Stimulated activated naive CD8-positive, alpha-beta T cell treated with anti-CD3 and anti-CD28 coated beads, Interleukin-15, Interleukin-2, amounts not matched to agents 100 U/mL and 50 U/mL, for 24 hours (primary cell): ENCODE measurements around the gene SBNO2.

Experiments used
- ATAC-seq: fragments of 150-1000 bp; cut with Tn5 transposase; one replicate; pipeline ENCODE4 v1.10.0; 2021
- DNase-seq: peaks from one replicate; pipeline ENCODE4 v3.0.0; 2021

SBNO2 gene

DNA sequence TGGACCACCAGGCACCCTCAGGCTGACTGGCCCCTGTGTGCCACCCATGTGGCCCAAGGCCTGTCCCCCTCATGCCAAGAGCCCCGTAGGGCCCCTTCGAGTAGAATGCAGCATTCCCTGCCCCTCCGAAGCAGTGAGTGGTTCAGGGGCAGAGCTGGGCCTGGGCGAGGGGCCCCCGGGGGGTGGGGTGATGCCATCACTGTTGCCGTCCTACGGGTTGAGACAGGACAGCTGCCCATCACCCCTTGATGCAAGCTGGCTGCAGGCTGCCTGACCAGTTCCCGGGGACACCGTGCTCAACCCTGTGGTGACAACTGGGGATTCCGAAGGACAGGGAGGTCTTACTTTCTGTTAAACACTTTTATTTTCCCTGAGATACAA, 4.7 kb downstream of the SBNO2 start:
- ATAC-seq (no peak), DNase-seq (no peak)

DNA sequence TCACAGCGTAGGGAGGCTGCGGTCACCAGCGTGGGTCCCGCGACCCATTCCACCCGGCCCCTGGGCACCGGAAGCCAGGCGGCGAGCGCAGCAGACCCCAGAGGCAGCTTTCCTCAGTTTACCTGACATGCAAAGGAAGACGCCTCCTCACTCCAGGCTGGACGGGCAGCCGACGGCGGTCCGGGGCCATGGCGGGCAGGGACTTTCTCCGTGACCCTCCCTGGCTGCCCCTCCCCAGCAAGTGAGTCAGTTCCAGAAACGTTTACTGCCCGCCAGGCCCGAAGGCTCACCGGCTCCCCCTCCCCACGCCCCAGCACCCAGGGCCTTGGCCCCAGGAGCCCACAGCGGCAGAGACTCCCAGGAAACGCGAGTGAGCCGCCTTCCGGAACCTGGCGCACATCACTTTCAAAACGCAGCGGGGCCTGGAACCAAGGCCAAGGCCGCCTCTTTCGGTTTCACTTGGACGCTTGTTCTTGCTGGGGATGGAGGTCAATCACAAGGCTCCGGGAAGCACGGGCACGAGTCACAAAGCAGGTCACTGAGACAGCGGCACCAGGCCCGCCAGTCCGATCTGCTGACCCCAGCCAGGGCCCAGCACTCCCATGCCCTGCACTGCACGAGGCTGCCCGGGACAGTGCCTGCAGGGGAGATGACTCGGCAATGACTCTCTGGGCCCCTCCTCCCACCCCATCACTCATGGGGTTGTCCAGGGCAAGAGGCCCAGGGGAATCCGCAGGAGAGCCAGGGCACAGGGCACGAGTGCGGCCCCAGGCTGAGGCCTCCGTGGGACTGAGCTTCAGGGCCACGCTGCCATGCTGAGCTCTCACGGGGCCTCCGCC, 5.3 kb downstream of the SBNO2 start:
- ATAC-seq (no peak), DNase-seq (no peak)

DNA sequence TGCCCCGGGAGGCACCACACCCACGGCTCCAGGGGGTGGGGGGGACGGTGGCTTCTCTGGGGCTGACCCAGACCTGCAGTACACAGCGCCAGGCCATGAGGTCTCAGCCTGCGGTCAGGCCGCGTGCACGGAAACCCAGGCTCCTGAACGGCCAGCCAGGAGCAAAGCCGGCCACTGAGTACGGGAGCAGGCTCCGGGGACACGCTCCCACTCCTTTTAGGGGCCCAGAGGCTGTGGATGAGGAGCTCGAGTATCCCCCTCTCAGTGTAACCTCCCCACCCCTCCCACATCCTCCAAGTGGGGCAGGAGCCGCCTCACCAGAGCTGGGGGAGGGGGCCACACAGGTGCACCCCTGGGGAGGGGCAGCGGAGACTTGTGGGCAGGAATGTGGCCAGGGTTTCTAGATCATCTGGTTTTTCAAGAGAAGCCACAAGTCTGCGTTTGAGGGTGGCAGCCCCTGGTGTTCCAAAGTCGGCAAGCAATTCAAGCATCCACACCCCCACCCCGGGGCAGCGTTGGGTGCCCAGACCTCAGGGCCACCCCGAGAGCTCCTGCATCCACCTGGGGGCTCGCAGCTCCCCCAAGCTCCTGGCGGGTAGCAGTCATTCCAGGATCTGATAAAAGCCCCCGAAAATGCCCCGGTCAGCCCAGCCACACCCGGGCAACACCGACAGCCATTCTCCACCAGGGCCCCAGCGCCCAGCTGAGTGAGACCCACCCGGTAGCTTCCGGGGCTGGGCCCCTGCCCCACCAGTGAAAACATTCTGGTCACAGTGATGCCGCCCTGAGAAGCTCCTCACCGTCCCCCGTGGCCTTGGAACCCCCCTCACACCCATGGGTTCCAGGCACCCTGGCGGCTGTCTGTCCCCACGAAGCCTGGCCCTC, 6.1 kb downstream of the SBNO2 start:
- DNase-seq (no peak), ATAC-seq (no peak)

GRCh38 chr19:1166872-1167573, 7.0 kb downstream of the SBNO2 start:
- no peak for DNase-seq
- no peak for ATAC-seq

DNA sequence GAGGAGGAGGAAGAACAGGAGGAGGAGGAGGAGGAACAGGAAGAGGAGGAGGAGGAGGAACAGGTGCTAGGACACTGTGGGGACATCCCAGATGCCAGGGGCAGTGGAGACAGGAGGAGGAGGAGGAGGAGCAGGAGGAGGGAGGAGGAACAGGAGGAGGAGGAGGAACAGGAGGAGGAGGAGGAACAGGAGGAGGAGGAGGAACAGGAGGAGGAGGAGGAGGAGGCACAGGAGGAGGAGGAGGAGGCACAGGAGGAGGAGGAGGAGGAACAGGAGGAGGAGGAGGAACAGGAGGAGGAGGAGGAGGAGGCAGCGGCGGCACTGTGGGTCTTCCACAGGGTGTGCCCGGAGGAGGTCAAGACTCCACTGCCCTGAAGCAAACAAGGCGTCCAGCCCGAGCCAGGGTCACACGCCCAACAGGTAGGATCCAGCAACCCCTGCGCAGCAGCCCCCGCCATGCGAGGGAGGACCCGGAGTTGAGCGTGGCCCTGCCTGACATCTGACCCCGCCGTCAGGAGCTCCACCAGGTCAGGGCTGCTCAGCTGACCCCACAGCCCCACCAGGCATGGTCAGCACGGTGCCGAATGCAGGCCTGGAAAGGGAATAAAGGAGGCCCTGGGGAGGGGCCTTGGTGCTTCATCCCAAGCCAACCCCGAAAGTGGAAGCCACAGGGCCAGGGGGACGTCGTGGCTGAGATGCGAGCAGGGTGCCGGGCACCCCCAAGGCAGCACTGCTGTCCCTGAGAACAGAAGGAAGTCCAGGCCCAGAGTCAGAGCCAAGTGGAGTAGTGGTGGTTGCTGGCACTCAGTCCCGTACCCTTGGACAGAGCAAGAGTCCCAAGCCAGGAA, 9.2 kb downstream of the SBNO2 start:
- DNase-seq (no peak), ATAC-seq (no peak)

GRCh38 chr19:1163934-1164683, 10.0 kb downstream of the SBNO2 start:
- ATAC-seq (no peak), DNase-seq (no peak)

- no peak for ATAC-seq
These were observed 10.7 kb downstream of the SBNO2 start for GRCh38 chr19:1163283-1163933.

GRCh38 chr19:1162404-1163282, 11.4 kb downstream of the SBNO2 start:
- ATAC-seq (no peak), DNase-seq (no peak)

More at GRCh38 chr19:1163283-1163933, 10.7 kb downstream of the SBNO2 start:
- DNase-seq: no peak

DNA sequence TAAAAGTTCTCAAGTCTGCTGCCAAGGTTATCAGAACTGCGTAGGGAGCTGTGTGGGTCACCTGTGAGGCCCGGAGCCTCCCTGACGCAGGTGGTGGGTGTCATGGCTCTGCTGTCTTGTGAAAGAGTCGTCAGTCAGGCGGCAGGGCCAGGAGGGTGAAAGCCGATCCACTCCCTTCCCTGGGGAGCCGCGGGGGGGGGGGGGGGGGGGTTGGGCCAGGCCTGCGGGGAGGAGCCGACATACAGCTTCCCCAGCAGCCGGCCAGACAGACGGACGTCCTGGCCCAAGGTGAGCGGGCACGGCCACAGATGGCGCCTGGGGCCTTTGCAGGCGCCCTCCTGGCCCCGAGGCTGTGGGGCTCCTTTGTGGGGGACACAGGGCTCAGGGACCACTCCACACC, 12.4 kb downstream of the SBNO2 start:
- DNase-seq (no peak), ATAC-seq (no peak)

DNA sequence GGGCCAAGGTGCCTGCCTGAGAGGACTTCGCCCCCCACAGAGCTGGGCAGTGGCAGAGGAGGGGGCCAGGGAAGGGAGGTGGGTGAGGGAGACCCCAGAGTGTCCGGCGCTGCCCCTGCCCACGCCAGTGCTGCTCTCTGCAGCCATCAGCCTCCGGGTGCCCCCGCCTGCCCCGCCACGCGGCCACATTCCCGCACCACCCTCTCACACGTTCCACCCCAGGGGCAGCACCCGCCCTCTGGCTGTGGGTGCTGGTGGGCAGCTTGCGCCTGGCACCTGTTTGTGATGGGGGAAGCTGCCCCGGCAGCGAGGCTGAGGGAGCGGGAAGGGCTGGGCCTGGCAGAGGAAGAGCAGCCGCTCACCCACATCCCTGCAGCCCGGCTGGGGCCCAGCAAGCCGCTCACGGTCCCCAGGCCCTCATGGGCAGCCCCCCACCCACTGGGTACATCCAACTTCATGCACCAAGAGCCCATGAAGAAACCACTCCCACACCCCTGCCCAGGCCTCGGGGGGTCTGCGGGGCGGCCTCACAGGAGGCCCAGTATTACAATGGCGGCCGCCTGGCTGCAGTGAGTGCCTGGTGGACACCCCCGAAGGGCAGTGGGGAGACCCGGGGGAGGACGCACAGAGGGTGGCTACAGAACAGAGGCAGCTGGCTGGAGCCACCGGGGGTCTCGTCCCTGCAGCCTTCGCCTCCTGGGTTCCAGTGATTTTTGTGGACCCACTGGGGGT, 14.0 kb downstream of the SBNO2 start:
- ATAC-seq: no peak
- no peak for DNase-seq

GRCh38 chr19:1158885-1159448, 15.1 kb downstream of the SBNO2 start:
- DNase-seq (no peak), ATAC-seq (no peak)

DNA sequence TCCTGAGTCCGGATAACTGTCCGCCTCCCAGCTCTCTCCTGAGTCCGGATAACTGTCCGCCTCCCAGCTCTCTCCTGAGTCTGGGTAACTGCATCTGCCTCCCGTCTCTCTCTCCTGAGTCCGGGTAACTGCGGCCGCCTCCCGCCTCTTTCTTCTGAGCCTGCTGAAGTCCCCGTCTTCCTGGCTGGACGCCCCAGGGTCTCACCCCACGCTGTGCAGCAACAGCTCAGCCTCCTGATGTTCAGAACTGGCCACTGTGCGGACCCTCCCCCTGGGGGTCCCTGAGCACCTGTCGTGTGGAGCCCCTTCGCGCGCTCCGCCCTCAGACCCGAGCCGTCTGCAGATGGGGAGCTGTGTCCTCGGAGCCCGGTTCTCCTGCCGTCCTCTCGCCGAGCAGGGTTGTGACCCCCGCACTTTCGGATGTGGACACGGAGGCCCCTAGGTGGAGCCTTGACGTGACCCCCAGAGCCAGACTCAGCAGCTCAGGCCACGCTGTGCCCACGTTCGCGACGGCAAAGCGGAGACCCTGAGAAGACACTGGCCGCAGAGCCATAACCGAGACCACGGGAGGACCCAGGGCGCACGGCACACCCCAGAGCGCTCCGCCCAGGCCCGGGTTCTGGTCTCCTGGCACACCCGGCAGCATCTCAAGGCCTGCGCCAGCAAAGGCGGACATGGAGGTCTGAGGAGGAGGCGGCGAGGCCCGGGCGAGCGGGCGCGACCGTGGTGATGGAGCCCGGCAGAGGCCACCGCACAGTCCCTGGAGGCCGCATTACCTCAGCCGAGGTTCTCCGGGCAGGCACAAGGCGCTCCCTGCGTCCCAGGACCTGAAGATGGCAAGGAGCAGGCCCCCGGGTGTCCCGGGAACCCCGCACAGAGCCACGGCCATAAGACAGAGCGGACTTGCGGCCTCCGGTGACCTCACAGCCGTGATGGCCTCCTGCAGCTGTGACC, 15.9 kb downstream of the SBNO2 start:
- ATAC-seq: no peak
- DNase-seq: no peak

DNA sequence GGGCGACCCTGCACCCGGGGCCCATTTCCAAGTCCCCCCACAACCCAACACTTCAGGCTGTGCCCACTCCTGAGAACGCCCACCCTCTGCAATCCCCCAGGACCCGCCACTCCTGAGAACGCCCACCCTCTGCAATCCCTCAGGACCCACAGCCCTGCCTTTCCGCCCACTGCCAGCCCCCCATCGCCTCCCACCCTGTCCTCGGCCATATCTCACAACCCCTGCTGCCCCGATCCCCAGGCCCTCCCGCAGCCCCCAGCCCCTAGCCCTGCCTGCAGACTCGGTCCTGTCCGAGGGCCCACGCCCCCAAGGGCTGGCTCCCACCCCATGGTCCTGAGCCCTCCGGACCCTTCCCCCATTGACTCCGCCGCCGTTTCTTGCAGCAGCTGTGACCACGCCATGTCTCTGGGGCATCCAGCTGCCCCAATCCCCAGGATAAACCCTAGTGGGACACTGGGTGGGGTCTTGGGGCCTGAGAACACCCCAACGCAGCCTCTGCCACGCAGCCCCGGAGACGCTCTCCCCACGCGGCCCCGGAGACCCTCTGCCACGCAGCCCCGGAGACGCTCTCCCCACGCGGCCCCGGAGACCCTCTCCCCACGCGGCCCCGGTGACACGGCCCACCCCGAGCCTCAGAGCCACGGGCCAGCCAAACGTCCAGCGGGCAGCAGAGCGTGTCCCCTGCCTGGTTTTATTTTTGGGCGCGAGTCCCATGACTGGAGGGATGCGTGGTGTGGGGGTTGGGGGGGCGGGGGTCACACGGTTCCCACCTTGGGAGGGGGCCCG, 17.0 kb downstream of the SBNO2 start:
- ATAC-seq (peak; percentile 15), DNase-seq (no peak)

DNA sequence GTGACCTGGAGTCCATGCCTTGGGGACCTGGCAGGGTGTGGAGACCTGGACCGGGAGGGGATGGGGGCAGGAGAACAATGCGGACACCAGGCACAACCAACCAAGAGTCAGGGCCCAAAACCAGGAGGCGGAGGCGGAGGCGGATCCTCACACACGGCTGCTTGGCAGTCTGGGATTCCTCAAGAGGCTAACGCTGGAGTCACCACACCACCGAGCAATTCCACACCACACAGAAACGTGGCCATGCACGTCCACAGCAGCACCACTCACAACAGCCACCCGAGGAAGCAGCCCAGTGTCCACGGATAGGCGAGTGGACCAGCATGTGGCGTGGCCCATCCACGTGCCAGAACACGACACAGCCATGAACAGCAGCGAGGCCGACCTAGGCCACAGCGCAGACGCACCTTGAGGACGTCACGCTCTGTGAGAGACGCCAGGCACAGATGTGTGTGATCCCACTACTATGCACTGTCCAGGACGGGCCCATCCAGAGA, 17.7 kb downstream of the SBNO2 start:
- no peak for ATAC-seq
- DNase-seq: no peak

GRCh38 chr19:1155352-1156304, 18.4 kb downstream of the SBNO2 start:
- no peak for ATAC-seq
- no peak for DNase-seq
